ENCODE results near the gene FOXL3.
A peak's percentile ranks its signal among the peaks of the same experiment; 100 is the strongest.
"Not testable (repeated sequence)": the region's sequence is repeated elsewhere in the genome, so short reads cannot be mapped to it uniquely, and the experiment has no call there.

The FOXL3 gene

GRCh38 chr7:323410-323809 is 33.4 kb downstream of the FOXL3 start:
- no peak for DNase-seq (ENCODE audit: low spot score)

GRCh38 chr7:324011-324410 is 34.0 kb downstream of the FOXL3 start:
- DNase-seq (ENCODE audit: low spot score): no peak

- DNase-seq (ENCODE audit: low spot score): no peak
These were observed 35.3 kb downstream of the FOXL3 start for GRCh38 chr7:325051-325798.

- no peak for DNase-seq (ENCODE audit: low spot score)
These were observed 35.8 kb downstream of the FOXL3 start for GRCh38 chr7:325811-326210.

- no peak for DNase-seq (ENCODE audit: low spot score)
These were observed 36.3 kb downstream of the FOXL3 start for GRCh38 chr7:326273-326672.

- DNase-seq (ENCODE audit: low spot score): no peak
These were observed 36.9 kb downstream of the FOXL3 start for GRCh38 chr7:326809-327232.

GRCh38 chr7:327233-327931 is 37.4 kb downstream of the FOXL3 start:
- no peak for DNase-seq (ENCODE audit: low spot score)

- DNase-seq (ENCODE audit: low spot score): no peak
These were observed 38.2 kb downstream of the FOXL3 start for GRCh38 chr7:327991-328702.

GRCh38 chr7:329691-330281 is 39.8 kb downstream of the FOXL3 start:
- DNase-seq (ENCODE audit: low spot score): no peak

GRCh38 chr7:330511-331230 is 40.7 kb downstream of the FOXL3 start:
- peak; percentile 26 for DNase-seq (ENCODE audit: low spot score)

GRCh38 chr7:332020-332517 is 42.1 kb downstream of the FOXL3 start:
- DNase-seq (ENCODE audit: low spot score): peak; percentile 34

- peak; percentile 95 for DNase-seq (ENCODE audit: low spot score)
These were observed 42.8 kb downstream of the FOXL3 start for GRCh38 chr7:332646-333392.

- no peak for DNase-seq (ENCODE audit: low spot score)
These were observed 43.4 kb downstream of the FOXL3 start for GRCh38 chr7:333393-333764.

- no peak for DNase-seq (ENCODE audit: low spot score)
These were observed 44.8 kb downstream of the FOXL3 start for GRCh38 chr7:334618-335357.

GRCh38 chr7:335358-336148 is 45.6 kb downstream of the FOXL3 start:
- no peak for DNase-seq (ENCODE audit: low spot score)

- not testable (repeated sequence) for DNase-seq (ENCODE audit: low spot score)
These were observed 46.2 kb downstream of the FOXL3 start for GRCh38 chr7:336149-336533.

GRCh38 chr7:336810-337566 is 47.0 kb downstream of the FOXL3 start:
- DNase-seq (ENCODE audit: low spot score): no peak

- no peak for DNase-seq (ENCODE audit: low spot score)
These were observed 47.6 kb downstream of the FOXL3 start for GRCh38 chr7:337567-337951.
